Stimulated activated CD4-positive, alpha-beta T cell treated with anti-CD3 and anti-CD28 coated beads, TNF-alpha, amount 100 ng/mL, for 48 hours (primary cell): Measurements from ENCODE around the gene ZNF488.
A peak's percentile ranks its signal among the peaks of the same experiment; 100 is the strongest.

ENCODE experiments used
- DNase-seq, 3 donors: peaks; one replicate each; pipeline ENCODE4 v3.0.0-alpha.2; 2020; ENCODE audit warnings: low read depth in 3 of 3

Gene ZNF488

DNA sequence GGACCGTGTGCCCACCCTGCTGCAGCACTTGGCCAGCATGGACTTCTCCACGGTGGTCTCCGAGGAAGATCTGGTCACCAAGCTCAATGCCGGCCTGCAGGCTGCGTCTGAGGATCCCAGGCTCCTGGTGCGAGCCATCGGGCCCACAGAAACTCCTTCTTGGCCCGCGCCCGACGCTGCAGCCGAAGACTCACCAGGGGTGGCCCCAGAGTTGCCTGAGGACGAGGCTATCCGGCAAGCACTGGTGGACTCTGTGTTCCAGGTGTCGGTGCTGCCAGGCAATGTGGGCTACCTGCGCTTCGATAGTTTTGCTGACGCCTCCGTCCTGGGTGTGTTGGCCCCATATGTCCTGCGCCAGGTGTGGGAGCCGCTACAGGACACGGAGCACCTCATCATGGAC lies 34.6 kb downstream of the ZNF488 start:
- DNase-seq, result no peak

DNA sequence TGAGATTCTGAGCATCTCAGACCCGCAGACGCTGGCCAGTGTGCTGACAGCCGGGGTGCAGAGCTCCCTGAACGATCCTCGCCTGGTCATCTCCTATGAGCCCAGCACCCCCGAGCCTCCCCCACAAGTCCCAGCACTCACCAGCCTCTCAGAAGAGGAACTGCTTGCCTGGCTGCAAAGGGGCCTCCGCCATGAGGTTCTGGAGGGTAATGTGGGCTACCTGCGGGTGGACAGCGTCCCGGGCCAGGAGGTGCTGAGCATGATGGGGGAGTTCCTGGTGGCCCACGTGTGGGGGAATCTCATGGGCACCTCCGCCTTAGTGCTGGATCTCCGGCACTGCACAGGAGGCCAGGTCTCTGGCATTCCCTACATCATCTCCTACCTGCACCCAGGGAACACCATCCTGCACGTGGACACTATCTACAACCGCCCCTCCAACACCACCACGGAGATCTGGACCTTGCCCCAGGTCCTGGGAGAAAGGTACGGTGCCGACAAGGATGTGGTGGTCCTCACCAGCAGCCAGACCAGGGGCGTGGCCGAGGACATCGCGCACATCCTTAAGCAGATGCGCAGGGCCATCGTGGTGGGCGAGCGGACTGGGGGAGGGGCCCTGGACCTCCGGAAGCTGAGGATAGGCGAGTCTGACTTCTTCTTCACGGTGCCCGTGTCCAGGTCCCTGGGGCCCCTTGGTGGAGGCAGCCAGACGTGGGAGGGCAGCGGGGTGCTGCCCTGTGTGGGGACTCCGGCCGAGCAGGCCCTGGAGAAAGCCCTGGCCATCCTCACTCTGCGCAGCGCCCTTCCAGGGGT lies 35.2 kb downstream of the ZNF488 start:
- DNase-seq, result no peak

DNA sequence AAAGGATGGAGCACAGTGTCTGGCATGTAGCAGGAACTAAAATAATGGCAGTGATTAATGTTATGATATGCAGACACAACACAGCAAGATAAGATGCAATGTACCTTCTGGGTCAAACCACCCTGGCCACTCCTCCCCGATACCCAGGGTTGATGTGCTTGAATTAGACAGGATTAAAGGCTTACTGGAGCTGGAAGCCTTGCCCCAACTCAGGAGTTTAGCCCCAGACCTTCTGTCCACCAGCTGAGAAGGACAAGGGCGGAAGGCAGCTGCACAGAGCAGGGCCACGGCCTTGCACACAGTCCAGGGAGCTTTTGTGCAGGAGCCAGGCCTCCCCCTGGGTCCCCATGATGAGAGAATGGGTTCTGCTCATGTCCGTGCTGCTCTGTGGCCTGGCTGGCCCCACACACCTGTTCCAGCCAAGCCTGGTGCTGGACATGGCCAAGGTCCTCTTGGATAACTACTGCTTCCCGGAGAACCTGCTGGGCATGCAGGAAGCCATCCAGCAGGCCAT lies 35.9 kb downstream of the ZNF488 start, which contains the start of gene RBP3:
TSS of gene RBP3 (plus strand) at position 226 of the 514 bp plus-strand sequence. CDS start at position 348, 122 bp downstream.
- no peak for DNase-seq

DNA sequence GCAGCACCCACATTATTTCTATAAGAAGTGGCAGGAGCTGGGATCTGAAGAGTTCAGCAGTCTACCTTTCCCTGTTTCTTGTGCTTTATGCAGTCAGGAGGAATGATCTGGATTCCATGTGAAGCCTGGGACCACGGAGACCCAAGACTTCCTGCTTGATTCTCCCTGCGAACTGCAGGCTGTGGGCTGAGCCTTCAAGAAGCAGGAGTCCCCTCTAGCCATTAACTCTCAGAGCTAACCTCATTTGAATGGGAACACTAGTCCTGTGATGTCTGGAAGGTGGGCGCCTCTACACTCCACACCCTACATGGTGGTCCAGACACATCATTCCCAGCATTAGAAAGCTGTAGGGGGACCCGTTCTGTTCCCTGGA lies 36.8 kb downstream of the ZNF488 start:
- no peak for DNase-seq

DNA sequence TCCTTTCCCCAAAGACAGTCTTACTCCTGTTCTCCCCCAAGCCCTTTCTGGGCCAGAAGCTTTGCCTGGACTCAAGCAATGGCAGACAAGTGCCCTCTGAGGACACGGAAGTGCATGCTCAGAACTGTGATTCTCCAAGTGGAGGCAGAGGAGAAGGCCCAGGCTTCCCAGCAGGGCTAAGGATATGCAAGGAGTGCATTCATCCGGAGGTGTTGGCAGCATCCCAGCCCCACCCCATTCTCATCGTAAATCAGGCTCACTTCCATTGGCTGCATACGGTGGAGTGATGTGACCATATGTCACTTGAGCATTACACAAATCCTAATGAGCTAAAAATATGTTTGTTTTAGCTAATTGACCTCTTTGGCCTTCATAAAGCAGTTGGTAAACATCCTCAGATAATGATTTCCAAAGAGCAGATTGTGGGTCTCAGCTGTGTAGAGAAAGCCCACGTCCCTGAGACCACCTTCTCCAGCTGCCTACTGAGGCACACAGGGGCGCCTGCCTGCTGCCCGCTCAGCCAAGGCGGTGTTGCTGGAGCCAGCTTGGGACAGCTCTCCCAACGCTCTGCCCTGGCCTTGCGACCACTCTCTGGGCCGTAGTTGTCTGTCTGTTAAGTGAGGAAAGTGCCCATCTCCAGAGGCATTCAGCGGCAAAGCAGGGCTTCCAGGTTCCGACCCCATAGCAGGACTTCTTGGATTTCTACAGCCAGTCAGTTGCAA lies 37.4 kb downstream of the ZNF488 start:
- DNase-seq, result no peak

DNA sequence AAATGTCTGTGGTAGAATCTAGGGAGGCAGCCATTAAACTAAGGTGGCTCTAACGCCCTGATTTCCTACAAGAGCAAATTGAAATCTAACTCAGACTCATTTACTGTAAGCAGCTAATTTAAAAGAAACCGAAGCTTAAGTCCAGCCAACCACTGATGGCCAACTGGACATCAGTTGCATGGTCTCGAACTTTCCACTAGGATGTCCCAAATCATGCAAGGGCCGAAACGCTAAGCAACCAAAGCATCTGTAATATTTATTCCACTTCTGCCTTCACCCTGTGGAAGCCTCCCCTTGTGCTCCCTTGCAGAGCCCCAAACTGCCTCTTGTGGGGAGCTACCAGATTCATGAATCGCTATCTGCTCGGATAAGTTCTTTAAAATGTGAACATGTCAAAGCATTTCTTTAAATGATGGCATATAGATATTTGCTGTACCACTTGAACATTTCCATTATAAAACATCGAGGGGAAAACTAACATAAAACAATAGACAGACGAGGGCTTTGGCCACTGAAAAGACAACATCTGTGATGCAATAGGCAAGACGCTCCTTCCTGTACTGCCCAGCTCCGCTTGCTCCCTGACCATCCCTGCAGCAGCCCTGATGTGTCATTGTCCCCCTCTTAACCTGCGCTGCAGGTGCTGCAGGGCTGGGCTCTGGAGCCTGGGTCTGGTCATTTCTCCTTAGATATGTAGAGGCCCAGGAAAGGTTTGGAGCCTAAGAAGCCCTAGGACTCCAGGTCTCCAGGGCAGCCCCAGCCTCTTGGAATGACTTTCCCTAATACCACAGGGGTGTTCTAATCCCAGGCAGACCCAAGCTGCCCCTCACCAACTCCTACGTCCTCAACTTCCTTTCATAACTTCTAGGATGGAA lies 38.9 kb downstream of the ZNF488 start:
- DNase-seq, result no peak

DNA sequence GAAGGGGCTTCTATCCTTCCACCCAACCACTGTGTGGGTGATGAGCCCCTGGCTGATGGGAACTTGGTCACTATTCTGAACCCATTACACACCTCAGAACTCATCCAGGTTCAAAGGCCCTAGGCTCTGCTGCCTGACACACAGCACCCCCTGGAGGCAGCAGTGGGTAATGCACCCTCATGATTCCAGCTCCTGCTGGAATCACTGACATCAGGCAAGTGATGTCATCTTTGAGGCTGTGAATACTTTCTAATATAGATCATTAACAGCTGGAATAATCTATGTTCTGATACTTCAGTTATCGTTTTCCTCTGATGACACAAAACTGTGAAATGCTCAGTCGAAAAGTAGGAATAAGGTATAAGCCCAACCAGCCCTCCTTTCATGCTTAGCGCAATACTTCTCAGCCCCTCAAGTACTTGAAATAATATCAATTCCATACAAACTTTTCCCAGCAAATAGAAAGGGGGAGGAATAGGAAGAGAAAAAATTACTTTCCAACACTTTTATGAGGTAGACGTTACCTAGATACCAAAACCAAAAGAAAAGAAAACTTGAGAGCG lies 43.4 kb downstream of the ZNF488 start:
- peak; percentile 27 to 69 (median 67) for DNase-seq

DNA sequence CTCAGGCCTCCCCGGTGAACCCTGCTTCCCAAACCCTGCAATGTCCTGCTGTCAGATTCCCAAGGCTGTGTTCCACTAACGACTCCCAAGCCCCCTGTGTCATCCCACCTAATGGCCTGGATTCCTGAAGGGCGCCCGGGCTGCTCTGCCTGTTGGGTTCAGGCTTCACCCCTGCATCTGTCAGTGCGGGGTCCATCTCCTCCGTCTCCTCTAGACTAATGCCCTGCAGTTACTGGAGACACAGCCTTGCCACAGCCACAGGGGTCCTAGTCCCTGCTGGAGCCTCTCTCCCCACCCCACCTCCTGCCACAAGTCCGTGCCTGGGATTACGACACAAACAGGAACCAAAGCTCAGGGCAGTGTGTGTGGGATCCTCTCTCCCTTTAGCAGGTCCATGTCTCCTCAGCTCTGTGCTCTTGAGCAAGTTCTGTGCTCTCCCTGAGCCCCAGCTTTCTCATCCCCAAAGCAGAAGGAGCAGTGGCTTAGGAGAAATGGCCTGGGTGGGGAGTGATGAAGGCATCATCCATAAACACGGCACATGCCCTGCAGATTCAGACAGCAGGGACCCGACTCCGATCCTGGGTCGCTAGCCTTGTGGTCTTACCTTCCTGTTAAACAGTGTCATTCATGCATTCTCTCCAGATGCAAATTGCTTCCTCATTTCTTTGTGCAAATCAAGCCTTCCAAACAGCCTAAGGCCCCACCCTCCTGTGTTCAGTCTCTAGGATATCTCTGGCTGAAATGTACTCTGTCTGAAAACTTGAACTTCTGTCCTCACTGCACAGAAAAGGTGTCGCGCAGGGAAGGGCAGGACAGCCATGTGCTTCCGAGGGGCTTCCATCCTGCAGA lies 44.1 kb downstream of the ZNF488 start:
- no peak for DNase-seq

DNA sequence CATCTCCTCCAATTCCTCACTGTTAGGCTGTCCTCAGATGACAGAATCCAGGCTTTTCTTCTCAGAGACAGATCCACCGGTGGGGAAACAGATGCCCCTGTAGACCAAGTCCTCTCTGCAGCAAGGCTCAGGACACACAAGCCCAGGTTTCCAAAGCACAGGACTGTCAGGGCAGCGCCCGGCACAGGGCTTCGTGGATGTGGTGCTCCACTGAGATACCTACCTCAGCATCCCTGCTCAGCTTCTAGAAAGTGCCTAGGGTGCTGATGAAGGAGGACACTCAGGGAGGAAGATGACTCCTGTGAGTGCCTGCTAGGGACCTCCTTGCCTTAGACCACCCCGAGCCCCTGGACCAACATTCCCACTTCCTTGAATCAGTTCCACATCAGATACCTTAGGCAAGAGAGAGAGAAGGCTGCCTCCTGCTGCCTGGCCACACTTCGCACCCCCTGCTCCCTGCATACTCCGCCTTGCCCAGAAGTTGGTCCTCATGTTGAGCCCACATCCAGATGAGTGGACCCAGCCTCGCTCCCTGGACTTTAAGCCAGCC lies 44.8 kb downstream of the ZNF488 start:
- DNase-seq, result no peak

DNA sequence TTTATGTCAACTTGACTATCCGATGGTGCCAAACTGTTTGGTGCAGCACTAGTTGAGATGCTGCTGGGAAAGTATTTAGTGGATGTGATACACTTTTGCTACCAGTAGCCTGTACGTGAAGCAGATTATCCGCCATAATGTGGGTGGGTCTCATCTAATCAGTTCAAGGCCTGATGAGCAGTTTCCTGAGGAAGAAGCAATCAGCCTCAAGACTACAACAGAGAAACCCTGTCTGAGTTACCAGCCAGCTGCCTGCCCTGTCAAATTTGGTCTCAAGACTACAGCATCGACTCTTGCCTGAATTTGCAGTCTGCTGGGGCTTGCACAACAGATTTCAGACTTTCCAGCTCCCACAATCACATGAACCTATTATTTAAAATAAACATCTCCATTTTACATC lies 46.8 kb downstream of the ZNF488 start:
- DNase-seq, result no peak

DNA sequence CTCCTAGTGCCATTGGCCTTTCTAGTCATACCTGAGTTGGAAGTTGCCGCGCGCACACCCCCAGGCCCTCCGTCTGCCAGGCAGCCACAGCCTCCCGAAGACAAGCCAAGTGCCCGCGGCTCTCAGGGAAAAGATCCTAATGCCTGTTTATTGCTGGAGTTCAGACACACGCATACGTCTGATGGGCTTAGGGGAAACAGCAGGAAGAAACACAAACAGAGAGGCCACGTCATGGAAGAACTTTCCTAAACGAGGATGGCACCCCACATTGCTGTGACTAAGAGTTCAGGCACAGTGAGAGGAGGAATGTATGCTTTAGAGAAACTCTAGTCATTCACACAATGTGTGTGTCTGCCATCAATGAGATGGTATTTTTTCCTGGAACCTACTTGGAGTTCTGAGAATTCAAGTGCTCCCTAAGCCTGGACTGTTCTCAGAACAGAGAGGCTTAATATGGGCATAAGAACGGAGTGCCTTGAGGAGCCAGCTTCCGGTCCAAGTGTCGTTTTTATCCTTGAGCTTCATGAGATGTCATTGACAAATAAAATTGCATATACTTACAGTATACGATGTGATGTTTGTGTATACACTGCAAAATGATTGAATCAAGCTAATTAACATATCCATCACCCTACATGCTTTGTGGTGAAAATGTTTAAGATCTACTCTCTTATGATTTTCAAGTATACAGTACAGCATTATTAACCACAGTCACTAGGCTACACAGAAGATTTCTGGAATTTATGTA lies 47.5 kb downstream of the ZNF488 start:
- no peak for DNase-seq

DNA sequence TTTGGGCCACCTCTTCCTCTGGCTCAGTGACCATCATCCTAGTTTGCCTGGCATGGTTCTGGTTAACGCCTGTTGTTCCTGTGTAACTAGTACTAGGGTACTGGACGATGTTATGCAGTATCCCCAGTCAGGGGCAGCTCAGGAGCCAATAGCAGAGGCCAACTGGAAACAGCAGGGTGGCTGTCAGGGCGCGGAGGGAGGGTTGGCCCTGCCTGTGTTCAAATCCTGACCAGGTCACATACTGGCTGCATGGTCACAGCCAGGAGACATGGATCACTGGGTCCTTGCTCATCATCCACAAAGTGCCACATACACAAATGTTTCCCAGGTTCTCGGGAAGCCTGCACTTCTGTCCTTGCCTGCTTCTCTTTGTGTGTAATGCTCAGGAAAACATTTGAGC lies 48.2 kb downstream of the ZNF488 start:
- no peak for DNase-seq

DNA sequence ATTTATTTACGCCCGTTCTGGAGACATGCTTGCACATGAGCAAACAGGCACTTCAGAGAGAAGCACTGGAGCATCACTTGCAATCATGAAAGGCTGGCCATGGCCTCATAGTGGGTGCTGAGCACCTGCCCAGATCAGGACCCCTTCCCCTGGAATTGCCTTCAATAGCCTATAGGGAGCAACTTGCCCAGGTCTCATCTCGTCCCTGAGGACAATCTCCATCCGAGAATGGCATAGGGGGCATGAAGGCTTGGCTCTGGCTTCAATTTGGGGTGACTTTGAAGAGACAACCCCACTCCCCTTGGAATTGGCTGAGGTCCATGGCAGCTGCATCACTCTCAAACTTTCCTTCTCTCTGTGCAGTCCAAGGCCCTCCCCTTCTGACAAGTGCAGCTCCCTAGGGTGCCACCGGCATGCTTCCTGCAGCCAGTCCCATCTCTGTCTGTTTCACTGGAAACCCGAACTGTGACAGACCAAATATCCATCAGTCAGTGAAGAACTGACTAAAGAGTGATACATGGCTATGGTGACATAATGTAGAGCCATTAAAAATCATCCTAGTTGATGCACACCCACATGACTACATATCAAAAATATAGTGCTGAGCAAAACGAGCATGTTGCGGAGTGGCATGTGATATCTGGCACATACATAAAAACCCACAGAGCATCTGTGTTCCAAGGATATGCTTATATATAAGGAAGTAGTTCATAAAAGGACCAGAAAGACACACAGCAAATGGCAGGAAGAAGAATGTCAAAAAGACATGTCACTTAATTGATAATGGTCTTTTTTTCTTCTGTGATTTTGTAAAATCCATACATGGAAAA lies 49.4 kb downstream of the ZNF488 start:
- DNase-seq, result no peak

DNA sequence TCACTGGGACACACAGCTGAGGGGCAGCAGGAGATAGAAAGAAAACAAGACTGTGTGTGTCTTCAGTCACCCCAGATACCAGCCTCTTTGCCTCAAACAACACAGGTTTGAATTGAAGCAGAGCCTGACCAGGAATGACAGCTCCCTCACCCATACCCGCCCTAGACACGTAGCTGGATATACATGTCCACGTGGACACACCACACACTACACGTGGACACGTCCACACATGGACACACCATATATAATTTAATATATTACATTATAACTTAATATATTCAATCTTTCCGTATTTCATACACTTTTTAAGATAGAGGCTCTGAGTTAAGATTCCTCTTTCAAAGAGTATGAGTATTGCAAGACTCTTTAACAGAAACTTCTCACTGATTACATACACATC lies 50.6 kb downstream of the ZNF488 start:
- DNase-seq, result no peak

DNA sequence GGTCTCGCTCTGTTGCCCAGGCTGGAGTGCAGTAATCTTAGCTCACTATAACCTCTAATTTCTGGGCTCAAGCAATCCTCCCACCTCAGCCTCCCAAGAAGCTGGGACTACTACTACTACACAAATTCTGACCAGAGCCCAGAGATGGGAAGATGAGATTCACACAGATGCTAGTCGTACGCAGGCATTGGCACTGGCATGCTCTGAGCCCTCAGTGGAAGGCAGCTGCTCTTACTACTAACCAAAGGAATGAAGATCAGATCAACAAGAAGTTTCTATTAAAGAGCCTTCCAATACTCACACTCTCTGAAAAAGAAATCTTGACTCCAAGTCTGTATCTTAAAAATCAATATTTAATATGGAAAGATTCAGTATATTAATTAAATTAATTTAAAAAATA lies 51.1 kb downstream of the ZNF488 start:
- DNase-seq, result no peak

DNA sequence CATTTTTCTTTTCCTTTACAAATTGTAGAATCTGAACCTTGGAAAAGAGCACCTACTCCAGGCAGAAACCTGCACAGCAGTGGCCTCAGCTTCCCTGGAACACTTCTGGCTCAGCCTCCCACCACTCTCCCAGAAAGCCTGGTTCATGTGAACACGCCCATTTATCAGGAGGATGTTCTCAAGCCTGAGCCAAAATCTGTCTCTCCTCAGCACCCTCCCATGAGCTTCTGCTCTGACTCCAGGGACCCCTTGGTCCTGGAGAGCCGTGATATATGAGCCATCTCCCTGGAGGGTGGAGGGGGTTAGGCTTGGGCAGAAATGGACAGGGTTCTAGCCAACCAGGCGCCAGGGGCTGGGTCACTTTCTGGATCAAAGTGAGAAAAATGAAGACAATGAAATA lies 51.7 kb downstream of the ZNF488 start:
- no peak for DNase-seq

DNA sequence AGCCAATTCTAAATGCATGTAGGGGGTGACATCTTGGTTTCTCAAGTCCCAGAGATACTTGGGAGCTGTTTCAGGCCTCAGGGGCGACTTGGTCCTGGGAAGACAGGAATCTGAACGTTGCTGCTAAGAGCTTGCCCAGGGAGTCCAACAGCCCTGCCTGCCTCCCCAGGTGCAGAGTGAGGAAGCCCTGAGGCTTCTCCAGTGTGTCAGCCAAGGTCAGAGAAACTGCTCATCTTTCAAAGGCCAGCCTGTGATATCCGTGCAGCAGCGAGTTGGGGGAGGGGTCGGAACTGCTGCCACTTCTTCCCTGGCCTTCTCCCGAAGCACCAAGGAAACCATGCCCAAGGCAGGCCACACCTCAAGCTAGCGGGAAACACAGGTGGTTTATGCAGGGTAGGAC lies 52.1 kb downstream of the ZNF488 start:
- DNase-seq, result no peak

DNA sequence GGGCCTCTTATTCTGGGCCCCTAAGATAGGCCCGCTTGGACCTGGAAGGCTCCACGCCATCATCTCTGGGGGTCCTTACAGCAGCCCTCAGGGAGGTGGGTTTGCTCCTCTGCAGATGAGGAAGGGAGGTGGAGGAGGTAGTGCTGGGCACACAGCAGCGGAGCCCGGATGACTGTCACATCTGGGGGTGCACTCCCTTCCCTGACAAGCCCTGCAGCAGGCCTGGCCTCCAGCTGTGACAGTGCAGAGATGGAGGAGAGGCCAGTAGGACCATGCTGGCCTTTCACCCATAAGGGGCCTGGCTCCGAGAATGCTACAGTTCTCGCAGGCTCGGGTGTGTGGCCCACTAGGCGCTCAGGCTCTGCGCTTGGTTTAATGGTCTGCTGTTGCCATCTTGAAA lies 52.6 kb downstream of the ZNF488 start:
- DNase-seq, result no peak

DNA sequence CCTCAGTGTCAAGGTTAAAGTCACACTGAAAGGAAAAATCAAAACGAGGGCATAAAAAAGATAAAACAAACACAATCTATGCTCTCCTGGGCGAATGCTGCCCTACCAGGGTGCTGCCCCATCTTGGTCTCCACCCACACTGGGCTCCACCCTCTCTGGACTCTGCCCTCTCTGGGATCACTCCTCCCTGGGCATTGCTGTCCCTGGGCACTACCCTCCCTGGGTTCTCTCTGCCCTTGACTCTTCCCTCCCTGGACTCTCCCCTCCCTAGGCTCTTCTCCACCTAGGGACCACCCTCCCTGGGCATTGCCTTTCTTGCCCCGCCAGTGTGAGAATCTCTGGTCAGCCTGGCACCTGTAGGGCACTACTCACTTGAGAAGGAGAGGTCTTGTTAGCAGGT lies 53.3 kb downstream of the ZNF488 start:
- DNase-seq, result no peak
